Fibroblast of lung (primary cell): Measurements from ENCODE around the gene ZNF23. TPM values are rescaled to one million over a fixed set of nuclear protein-coding genes. Genes with fewer than 3 reads are reported as not detected.

ENCODE experiments used
- DNase-seq, 2 donors: peaks; one replicate each; pipeline versions ENCODE4 v3.0.0 to v3.0.0-alpha.2; 2010; ENCODE audit warnings: low read depth in 2 of 2
- H2AFZ ChIP-seq: 2 replicates; pipeline ENCODE4 v1.5.1; 2012; ENCODE audit warnings: low read length, control low read depth, inconsistent platforms
- H3K27ac ChIP-seq: 2 replicates; pipeline ENCODE4 v1.5.1; 2011; ENCODE audit warnings: low read length, control low read depth; ENCODE audit not compliant: insufficient read depth
- H3K27me3 ChIP-seq: 2 replicates; pipeline ENCODE4 v1.5.1; 2011; ENCODE audit warnings: mild to moderate bottlenecking, low read length; ENCODE audit not compliant: control insufficient read depth, insufficient read depth
- H3K36me3 ChIP-seq: 2 replicates; pipeline ENCODE4 v1.5.1; 2011; ENCODE audit warnings: low read length; ENCODE audit not compliant: control insufficient read depth, insufficient read depth
- H3K4me1 ChIP-seq: 2 replicates; pipeline ENCODE4 v1.5.1; 2011; ENCODE audit warnings: low read length; ENCODE audit not compliant: control insufficient read depth, insufficient read depth; ENCODE audit errors: extremely low read depth
- H3K4me2 ChIP-seq: 2 replicates; pipeline ENCODE4 v1.5.1; 2011; ENCODE audit warnings: low read length, control low read depth; ENCODE audit not compliant: insufficient read depth; ENCODE audit errors: extremely low read depth
- H3K4me3 ChIP-seq, 4 experiments: fragments of 200-600 bp in 1 of 4; sonication (generic) in 1 of 4; replicated peaks in 1 of 4; 2 replicates each; pipeline ENCODE4 v1.5.1; 2011 to 2016; ENCODE audit warnings: low read length in 4 of 4, low read depth in 3 of 4, mild to moderate bottlenecking in 3 of 4, control low read depth in 2 of 4, inconsistent platforms in 1 of 4, mixed read lengths in 1 of 4; ENCODE audit not compliant: insufficient read depth in 1 of 4; ENCODE audit errors: control extremely low read depth in 1 of 4
- H3K79me2 ChIP-seq: 2 replicates; pipeline ENCODE4 v1.5.1; 2012; ENCODE audit warnings: mild to moderate bottlenecking, low read length, inconsistent platforms; ENCODE audit not compliant: control insufficient read depth, insufficient read depth
- H3K9ac ChIP-seq: 2 replicates; pipeline ENCODE4 v1.5.1; 2011; ENCODE audit warnings: mild to moderate bottlenecking, low read length, control low read depth; ENCODE audit not compliant: insufficient read depth
- H3K9me3 ChIP-seq: 2 replicates; pipeline ENCODE4 v1.5.1; 2012; ENCODE audit warnings: low read depth, low read length; ENCODE audit not compliant: control insufficient read depth, insufficient read depth
- H4K20me1 ChIP-seq: 2 replicates; pipeline ENCODE4 v1.5.1; 2011; ENCODE audit warnings: low read length; ENCODE audit not compliant: control insufficient read depth, insufficient read depth; ENCODE audit errors: extremely low read depth
- CTCF ChIP-seq, 2 donors: IDR thresholded peaks in 1 of 2; conservative IDR thresholded peaks in 1 of 2; 1 replicate in 1 of 2; 2 replicates in 1 of 2; pipeline ENCODE4 v1.5.1; 2011 to 2012; ENCODE audit warnings: low read length in 2 of 2, control low read depth in 1 of 2, inconsistent platforms in 1 of 2, low read depth in 1 of 2, mild to moderate bottlenecking in 1 of 2
- EZH2 ChIP-seq: IDR thresholded peaks from 2 replicates; pipeline ENCODE4 v1.5.1; 2012; ENCODE audit warnings: low read length, control low read depth, mild to moderate bottlenecking; ENCODE audit errors: missing control alignments
- polyA plus RNA-seq, 2 donors: library from polyadenylated mRNA; depleted of rRNA in 1 of 2; stranded (reverse) in 1 of 2; unstranded in 1 of 2; fragments of >200 nt; gene quantifications; 2 replicates each; pipeline ENCODE4 v1.2.1, GENCODE V29; 2011 to 2012; ENCODE audit warnings: missing spikeins in 1 of 2
- total RNA-seq: library from RNA; depleted of rRNA; stranded (reverse); fragments of >200 nt; gene quantifications from 2 replicates; pipeline ENCODE4 v1.2.1, GENCODE V29; 2014

ZNF23 gene
- total and polyA plus RNA-seq, 2 donors (not counting 1 experiment from before 2014, with no cell fraction given): 12.2 to 24.8 TPM

GRCh38 chr16:71491054-71491453 lies 29.0 kb upstream of the ZNF23 start:
- no peak for DNase-seq
- Histone ChIP-seq H3K27ac (no peak overlapping the region), H4K20me1 (no peaks in the 10 kb centered on the region), H3K4me3 (no peak overlapping the region), H3K9ac (no peak overlapping the region), H2AFZ (no peak overlapping the region), H3K27me3 (no peaks in the 10 kb centered on the region), H3K4me2 (no peak overlapping the region), H3K79me2 (no peaks in the 10 kb centered on the region), H3K36me3 (no peaks in the 10 kb centered on the region), H3K9me3 (no peaks in the 10 kb centered on the region), H3K4me1 (no peaks in the 10 kb centered on the region)
- TF ChIP-seq EZH2: no peak
- no peak for TF ChIP-seq CTCF (conservative IDR thresholded peaks at IDR 0.05 in 1 of 2, IDR thresholded peaks at IDR 0.05 in 1 of 2; ENCODE audit: low read depth in 1 of 2, low read length in 2 of 2)

GRCh38 chr16:71490361-71490760 lies 28.3 kb upstream of the ZNF23 start:
- Histone ChIP-seq H3K27me3 (no peaks in the 10 kb centered on the region), H3K36me3 (no peaks in the 10 kb centered on the region), H3K27ac (no peak overlapping the region), H2AFZ (no peak overlapping the region), H3K4me2 (no peak overlapping the region), H4K20me1 (no peaks in the 10 kb centered on the region), H3K9me3 (no peaks in the 10 kb centered on the region), H3K4me1 (no peaks in the 10 kb centered on the region), H3K9ac (no peak overlapping the region), H3K4me3 (no peak overlapping the region), H3K79me2 (no peaks in the 10 kb centered on the region)
- DNase-seq: no peak
- TF ChIP-seq EZH2: no peak
- no peak for TF ChIP-seq CTCF (conservative IDR thresholded peaks at IDR 0.05 in 1 of 2, IDR thresholded peaks at IDR 0.05 in 1 of 2; ENCODE audit: low read depth in 1 of 2, low read length in 2 of 2)

GRCh38 chr16:71489122-71489521 lies 27.1 kb upstream of the ZNF23 start, which contains the start of gene ZNF19:
TSS of gene ZNF19 (minus strand) at chr16:71489324. CDS start at chr16:71482114, 7,210 bp downstream.
- H3K4me1 ChIP-seq: no peaks in the 10 kb centered on the region

More at GRCh38 chr16:71489122-71489521, 27.1 kb upstream of the ZNF23 start, which contains the start of gene ZNF19:
- Histone ChIP-seq H2AFZ (no peak within 1 kb of the TSS), H3K4me2 (no peak within 1 kb of the TSS), H3K36me3 (no peaks in the 10 kb centered on the region), H3K4me3 (no peak within 1 kb of the TSS), H3K27me3 (no peaks in the 10 kb centered on the region), H4K20me1 (no peaks in the 10 kb centered on the region), H3K9me3 (no peaks in the 10 kb centered on the region), H3K9ac (no peak within 1 kb of the TSS), H3K79me2 (no peaks in the 10 kb centered on the region), H3K27ac (no peak within 1 kb of the TSS)
- TF ChIP-seq EZH2: no peak
- no peak for TF ChIP-seq CTCF (conservative IDR thresholded peaks at IDR 0.05 in 1 of 2, IDR thresholded peaks at IDR 0.05 in 1 of 2; ENCODE audit: low read depth in 1 of 2, low read length in 2 of 2)
- DNase-seq: no peak
